PC-3 (cell line): ENCODE results near the gene IFFO2.

ENCODE experiments used
- EZH2 ChIP-seq: fragments of 300-600 bp; sonication (generic); IDR thresholded peaks from one replicate; pipeline ENCODE4 v1.6.1; 2017; ENCODE audit warnings: antibody characterized with exemption, mild to moderate bottlenecking, low read length; ENCODE audit not compliant: unreplicated experiment
- EZH2phosphoT487 ChIP-seq: fragments of 300-600 bp; sonication (generic); IDR thresholded peaks from 2 replicates; pipeline ENCODE4 v1.6.1; 2018; ENCODE audit warnings: mild to moderate bottlenecking, antibody characterized with exemption, low read length, borderline replicate concordance

DNA sequence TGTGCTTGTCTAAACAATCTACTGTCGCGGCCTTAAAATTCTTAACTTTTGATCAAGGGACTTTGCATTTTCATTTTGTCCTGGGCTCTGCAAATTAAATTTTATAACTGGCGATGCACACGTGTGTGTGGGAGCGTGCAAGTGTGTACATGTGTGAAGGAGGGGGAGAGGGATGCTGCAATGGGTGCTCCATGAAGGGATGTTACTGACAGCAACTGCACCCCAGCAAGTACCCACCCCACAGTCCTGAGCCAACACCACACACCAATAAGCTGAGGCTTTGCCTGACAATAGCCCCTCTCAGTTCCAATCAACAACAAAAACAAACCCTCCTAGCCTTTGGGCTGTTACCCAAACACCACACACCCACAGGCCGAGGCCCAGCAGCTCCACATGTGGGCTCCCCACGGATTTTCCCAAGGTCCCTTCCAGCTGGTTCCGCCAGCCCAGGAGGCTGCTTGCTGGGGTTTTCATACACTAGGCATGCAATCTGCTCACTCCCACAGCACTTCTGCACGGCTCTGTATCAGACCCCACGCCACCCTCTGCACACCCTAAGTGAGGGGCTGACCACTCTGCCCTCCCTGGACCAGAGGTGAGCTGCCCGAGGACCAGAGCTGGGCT, 32.8 kb upstream of the IFFO2 start:
- no peak for TF ChIP-seq EZH2
- no peak for TF ChIP-seq EZH2phosphoT487
